Suppressor macrophage (primary cell): ENCODE measurements around the gene ZNF358.

Source experiments
- DNase-seq, 4 experiments: peaks; one replicate each; pipeline ENCODE4 v3.0.0-alpha.2; 2020 to 2022

ZNF358 gene

GRCh38 chr19:7489609-7490044, 26.3 kb upstream of the ZNF358 start:
- no peak for DNase-seq

GRCh38 chr19:7492142-7492541, 23.8 kb upstream of the ZNF358 start:
- DNase-seq, result peak; percentile 84 to 98 (median 92)

GRCh38 chr19:7492558-7492957, 23.3 kb upstream of the ZNF358 start:
- DNase-seq, result peak in 1 of 4 experiments; percentile 24

GRCh38 chr19:7494416-7495098, 21.3 kb upstream of the ZNF358 start:
- DNase-seq, result peak in 3 of 4 experiments; percentile 24 to 45 (median 36)

- peak; percentile 45 to 62 (median 51) for DNase-seq
Observed at GRCh38 chr19:7497292-7497691, 18.6 kb upstream of the ZNF358 start.

GRCh38 chr19:7500811-7501450, 15.0 kb upstream of the ZNF358 start:
- DNase-seq, result peak; percentile 40 to 73 (median 54)

GRCh38 chr19:7502552-7502951, 13.4 kb upstream of the ZNF358 start:
- DNase-seq, result no peak

- peak in 1 of 4 experiments; percentile 2 for DNase-seq
Observed at GRCh38 chr19:7504684-7505083, 11.2 kb upstream of the ZNF358 start.

GRCh38 chr19:7505288-7505681, 10.6 kb upstream of the ZNF358 start:
- no peak for DNase-seq

GRCh38 chr19:7505682-7506384, 10.1 kb upstream of the ZNF358 start:
- peak in 2 of 4 experiments; percentile 49 to 63 for DNase-seq

- peak; percentile 86 to 91 (median 87) for DNase-seq
Observed at GRCh38 chr19:7506385-7507328, 9.2 kb upstream of the ZNF358 start.

- DNase-seq, result peak; percentile 70 to 79 (median 75)
Observed at GRCh38 chr19:7507884-7508283, 8.0 kb upstream of the ZNF358 start.

GRCh38 chr19:7509625-7510024, 6.3 kb upstream of the ZNF358 start:
- peak in 3 of 4 experiments; percentile 36 to 65 (median 65) for DNase-seq

- DNase-seq, result no peak
Observed at GRCh38 chr19:7512400-7512851, 3.5 kb upstream of the ZNF358 start.

GRCh38 chr19:7513809-7514642, 1.9 kb upstream of the ZNF358 start:
- DNase-seq, result no peak

GRCh38 chr19:7515110-7515644, 726 bp upstream of the ZNF358 start:
- no peak for DNase-seq

- DNase-seq, result peak in 1 of 4 experiments; percentile 9
Observed at GRCh38 chr19:7516333-7516732, 430 bp downstream of the ZNF358 start.

GRCh38 chr19:7516878-7517277, 975 bp downstream of the ZNF358 start:
- DNase-seq, result no peak

- peak in 1 of 4 experiments; percentile 1 for DNase-seq
Observed at GRCh38 chr19:7519361-7520130, 3.6 kb downstream of the ZNF358 start.
